MM.1S (cell line): ENCODE measurements around the gene UCN3.

Experiments
- DNase-seq: peaks from one replicate; pipeline ENCODE4 v3.0.0-alpha.2; 2015
- H2AFZ ChIP-seq: fragments of 300-600 bp; sonication (generic); 2 replicates; pipeline ENCODE4 v1.6.0; 2016; ENCODE audit warnings: antibody characterized with exemption, low read length
- H3F3A ChIP-seq: fragments of 300-600 bp; sonication (generic); 2 replicates; pipeline ENCODE4 v1.6.1; 2016; ENCODE audit warnings: mild to moderate bottlenecking, antibody characterized with exemption, low read length, moderate library complexity, mixed read lengths; ENCODE audit not compliant: insufficient read depth
- H3K27ac ChIP-seq: fragments of 300-600 bp; sonication (generic); 2 replicates; pipeline ENCODE4 v1.5.1; 2016; ENCODE audit warnings: mild to moderate bottlenecking, low read length
- H3K27me3 ChIP-seq: fragments of 300-600 bp; sonication (generic); replicated peaks from 2 replicates; pipeline ENCODE4 v1.6.0; 2016; ENCODE audit warnings: low read length; ENCODE audit not compliant: insufficient read depth
- H3K36me3 ChIP-seq: fragments of 300-600 bp; sonication (generic); replicated peaks from 2 replicates; pipeline ENCODE4 v1.6.1; 2016; ENCODE audit warnings: mild to moderate bottlenecking, low read length, mixed read lengths; ENCODE audit not compliant: insufficient read depth
- H3K4me1 ChIP-seq: fragments of 300-600 bp; sonication (generic); 2 replicates; pipeline ENCODE4 v1.6.1; 2016; ENCODE audit warnings: low read length, mixed read lengths
- H3K4me2 ChIP-seq: fragments of 300-600 bp; sonication (generic); 2 replicates; pipeline ENCODE4 v1.6.0; 2016; ENCODE audit warnings: low read depth, low read length
- H3K4me3 ChIP-seq: fragments of 300-600 bp; sonication (generic); 2 replicates; pipeline ENCODE4 v1.5.1; 2016; ENCODE audit warnings: low read length, mixed read lengths
- H3K79me2 ChIP-seq: fragments of 300-600 bp; sonication (generic); 2 replicates; pipeline ENCODE4 v1.6.1; 2016; ENCODE audit warnings: mixed run types, low read length, mixed read lengths
- H3K9ac ChIP-seq: fragments of 300-600 bp; sonication (generic); 2 replicates; pipeline ENCODE4 v1.6.1; 2016; ENCODE audit warnings: low read length, mixed read lengths
- H3K9me2 ChIP-seq: fragments of 300-600 bp; sonication (generic); replicated peaks from 2 replicates; pipeline ENCODE4 v1.6.1; 2016; ENCODE audit warnings: mild to moderate bottlenecking, low read length, mixed read lengths; ENCODE audit not compliant: insufficient read depth
- H3K9me3 ChIP-seq: fragments of 300-600 bp; sonication (generic); replicated peaks from 2 replicates; pipeline ENCODE4 v1.6.1; 2016; ENCODE audit warnings: mild to moderate bottlenecking, low read length, mixed read lengths; ENCODE audit not compliant: insufficient read depth
- H4K20me1 ChIP-seq: fragments of 300-600 bp; sonication (generic); 2 replicates; pipeline ENCODE4 v1.6.1; 2016; ENCODE audit warnings: mild to moderate bottlenecking, low read length, moderate library complexity, mixed read lengths; ENCODE audit not compliant: insufficient read depth
- EZH2 ChIP-seq: fragments of 300-600 bp; sonication (generic); optimal IDR thresholded peaks from 2 replicates; pipeline ENCODE3; 2017; ENCODE audit warnings: low read depth, mild to moderate bottlenecking, antibody characterized with exemption, low read length, mixed read lengths
- EZH2phosphoT487 ChIP-seq: fragments of 300-600 bp; sonication (generic); IDR thresholded peaks from 2 replicates; pipeline ENCODE4 v1.6.1; 2018; ENCODE audit warnings: antibody characterized with exemption, low read length
- TF ChIP-seq, protein P1 (sequence below): fragments of 300-600 bp; sonication (generic); IDR thresholded peaks from 2 replicates; pipeline ENCODE4 v1.5.1; 2016; ENCODE audit warnings: antibody characterized with exemption, low read length, mixed read lengths

UCN3 gene

DNA sequence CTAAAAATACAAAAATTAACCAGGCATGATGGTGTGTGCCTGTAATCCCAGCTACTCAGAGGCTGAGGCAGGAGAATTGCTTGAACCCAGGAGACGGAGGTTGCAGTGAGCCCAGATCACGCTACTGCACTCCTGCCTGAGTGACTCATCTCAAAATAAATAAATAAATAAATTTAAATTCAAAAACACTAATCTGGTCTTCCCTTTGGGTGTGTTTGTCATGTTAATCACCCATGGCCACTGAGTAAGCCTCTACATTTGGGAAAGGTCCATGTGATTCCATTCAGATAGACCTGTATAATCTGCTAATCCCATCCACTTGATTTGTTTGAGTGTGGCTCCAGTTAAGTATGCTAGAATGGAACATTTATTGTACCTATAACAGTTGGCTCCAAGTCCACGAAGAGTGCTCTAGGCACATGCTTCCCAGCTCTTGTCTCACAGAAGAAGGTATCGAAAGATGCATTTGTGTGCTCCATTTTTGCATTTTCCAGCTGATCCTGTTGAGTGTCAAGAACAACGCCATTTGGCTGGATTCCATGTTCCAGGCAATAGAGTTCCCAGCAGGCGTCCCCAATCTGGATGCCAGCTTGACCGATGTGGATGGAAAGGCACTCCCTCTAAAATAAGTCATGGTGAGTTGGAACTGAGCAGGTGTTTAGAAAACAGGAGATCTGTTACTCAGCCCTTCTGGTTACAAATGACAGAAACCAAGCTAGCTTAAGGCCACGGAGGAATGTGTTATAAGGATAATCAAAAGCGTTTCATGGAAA is 35.9 kb downstream of the UCN3 start:
- H3K27me3 ChIP-seq, result no peaks in the 10 kb centered on the region

DNA sequence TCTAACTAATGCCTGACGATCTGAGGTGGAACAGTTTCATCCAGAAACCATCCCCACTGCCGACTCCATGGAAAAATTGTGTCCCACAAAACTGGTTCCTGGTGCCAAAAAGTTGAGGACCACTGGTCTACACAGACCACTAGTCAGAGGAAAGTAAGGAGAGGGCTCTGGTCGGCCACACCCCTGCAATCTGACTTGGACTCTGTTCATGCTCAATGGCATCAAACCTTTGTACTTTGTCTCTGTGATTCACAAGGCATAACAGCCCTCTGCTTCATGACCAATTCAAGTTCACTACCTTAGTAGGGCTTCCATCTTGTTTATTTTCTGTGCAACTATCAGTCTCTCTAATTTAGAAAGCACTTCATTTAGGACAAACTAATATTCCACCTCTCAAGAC is 38.0 kb downstream of the UCN3 start:
- no peak overlapping the region for H3K27ac ChIP-seq
- no peaks in the 10 kb centered on the region for H4K20me1 ChIP-seq
- no peaks in the 10 kb centered on the region for H3F3A ChIP-seq
- H2AFZ ChIP-seq, result 0 out of 2 replicates have a peak overlapping the region, but pooled peaks have one; percentile 19
- H3K4me2 ChIP-seq, result no peak overlapping the region
- H3K27me3 ChIP-seq, result no peaks in the 10 kb centered on the region
- no peak for TF ChIP-seq EZH2phosphoT487
- TF ChIP-seq EZH2, result no peak
- TF ChIP-seq, protein P1, sequence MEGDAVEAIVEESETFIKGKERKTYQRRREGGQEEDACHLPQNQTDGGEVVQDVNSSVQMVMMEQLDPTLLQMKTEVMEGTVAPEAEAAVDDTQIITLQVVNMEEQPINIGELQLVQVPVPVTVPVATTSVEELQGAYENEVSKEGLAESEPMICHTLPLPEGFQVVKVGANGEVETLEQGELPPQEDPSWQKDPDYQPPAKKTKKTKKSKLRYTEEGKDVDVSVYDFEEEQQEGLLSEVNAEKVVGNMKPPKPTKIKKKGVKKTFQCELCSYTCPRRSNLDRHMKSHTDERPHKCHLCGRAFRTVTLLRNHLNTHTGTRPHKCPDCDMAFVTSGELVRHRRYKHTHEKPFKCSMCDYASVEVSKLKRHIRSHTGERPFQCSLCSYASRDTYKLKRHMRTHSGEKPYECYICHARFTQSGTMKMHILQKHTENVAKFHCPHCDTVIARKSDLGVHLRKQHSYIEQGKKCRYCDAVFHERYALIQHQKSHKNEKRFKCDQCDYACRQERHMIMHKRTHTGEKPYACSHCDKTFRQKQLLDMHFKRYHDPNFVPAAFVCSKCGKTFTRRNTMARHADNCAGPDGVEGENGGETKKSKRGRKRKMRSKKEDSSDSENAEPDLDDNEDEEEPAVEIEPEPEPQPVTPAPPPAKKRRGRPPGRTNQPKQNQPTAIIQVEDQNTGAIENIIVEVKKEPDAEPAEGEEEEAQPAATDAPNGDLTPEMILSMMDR, result no peak
- no peaks in the 10 kb centered on the region for H3K9me3 ChIP-seq
- no peaks in the 10 kb centered on the region for H3K36me3 ChIP-seq
- no peak overlapping the region for H3K4me3 ChIP-seq
- H3K9me2 ChIP-seq, result no peaks in the 10 kb centered on the region
- H3K79me2 ChIP-seq, result no peaks in the 10 kb centered on the region
- H3K4me1 ChIP-seq, result no peaks in the 10 kb centered on the region
- no peak overlapping the region for H3K9ac ChIP-seq
- no peak for DNase-seq

More for the DNA sequence above, 35.9 kb downstream of the UCN3 start:
- Histone ChIP-seq H3K79me2 (no peaks in the 10 kb centered on the region), H3K4me2 (no peak overlapping the region), H3K9me3 (no peaks in the 10 kb centered on the region), H3K9ac (no peak overlapping the region), H3K27ac (no peak overlapping the region), H3F3A (no peaks in the 10 kb centered on the region), H3K36me3 (no peaks in the 10 kb centered on the region), H4K20me1 (no peaks in the 10 kb centered on the region), H2AFZ (no peak overlapping the region), H3K9me2 (no peaks in the 10 kb centered on the region), H3K4me1 (no peaks in the 10 kb centered on the region), H3K4me3 (no peak overlapping the region)
- TF ChIP-seq, protein P1, result no peak
- TF ChIP-seq EZH2 (no peak), EZH2phosphoT487 (no peak)
- DNase-seq, result no peak

DNA sequence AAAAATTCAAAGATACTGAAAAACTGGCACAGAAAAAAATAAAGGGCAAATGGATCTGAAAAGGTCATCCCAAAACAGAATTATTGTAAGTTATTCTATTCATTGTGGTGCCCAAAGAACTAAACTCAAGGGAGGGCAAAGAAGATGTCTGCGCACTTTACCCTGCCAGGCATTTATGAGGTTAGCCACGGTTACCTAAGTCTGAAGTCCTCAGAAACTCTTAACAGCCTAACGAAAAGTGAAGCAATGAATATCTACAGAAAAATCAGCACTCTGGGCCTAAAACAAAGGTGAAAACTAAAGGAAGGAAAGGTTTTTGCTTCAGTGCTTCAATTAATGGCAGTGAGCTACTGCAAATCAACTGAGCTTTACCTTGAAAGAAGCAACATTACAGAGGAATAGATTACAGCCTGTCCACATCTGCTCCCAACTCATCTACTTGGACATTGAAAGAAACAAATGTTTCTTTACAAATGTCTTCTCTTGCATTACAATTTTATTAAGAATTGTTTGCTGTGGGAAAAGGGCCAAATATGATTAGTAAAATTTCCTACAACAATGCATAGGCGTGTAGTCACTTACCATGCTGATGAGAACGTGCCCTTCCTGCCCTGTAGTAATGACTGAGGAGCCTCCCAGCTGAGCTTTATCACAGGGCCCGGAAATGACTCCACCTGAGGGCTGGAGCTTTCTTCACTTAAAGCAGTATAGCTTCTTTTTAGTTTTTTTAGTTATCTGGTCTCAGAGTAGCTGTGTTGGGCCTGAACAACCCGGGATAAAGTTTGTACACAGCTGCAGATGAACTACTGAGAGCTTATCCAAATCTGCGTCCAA is 39.7 kb downstream of the UCN3 start, which contains the start of gene TUBAL3:
Gene TUBAL3 (minus strand): TSS at position 621 of the 834 bp plus-strand sequence. CDS start 36 bp downstream, at position 585.
- no peak within 1 kb of the TSS for H3K4me3 ChIP-seq
- no peak within 1 kb of the TSS for H3K27ac ChIP-seq
- H3K9ac ChIP-seq, result no peak within 1 kb of the TSS
- H3F3A ChIP-seq, result no peaks in the 10 kb centered on the region
- DNase-seq, result no peak
- H4K20me1 ChIP-seq, result no peaks in the 10 kb centered on the region
- TF ChIP-seq, protein P1, result no peak
- TF ChIP-seq EZH2, result no peak
- no peak for TF ChIP-seq EZH2phosphoT487
- no peak within 1 kb of the TSS for H3K4me2 ChIP-seq
- no peaks in the 10 kb centered on the region for H3K9me2 ChIP-seq
- no peaks in the 10 kb centered on the region for H3K79me2 ChIP-seq
- no peaks in the 10 kb centered on the region for H3K9me3 ChIP-seq
- no peak within 1 kb of the TSS for H2AFZ ChIP-seq
- no peaks in the 10 kb centered on the region for H3K4me1 ChIP-seq
- no peaks in the 10 kb centered on the region for H3K27me3 ChIP-seq
- H3K36me3 ChIP-seq, result no peaks in the 10 kb centered on the region
